IMR-90 (cell line): Measurements from ENCODE around the gene BMP8B. TPM values are rescaled to one million over a fixed set of nuclear protein-coding genes. Genes with fewer than 3 reads are reported as not detected.

ENCODE experiments used
- ATAC-seq: fragments of 200-7000 bp; cut with Tn5 transposase; 2 replicates; pipeline ENCODE4 v1.9.1; 2020; ENCODE audit warnings: low read depth, mild to moderate bottlenecking, moderate library complexity
- BruUV-seq: library from RNA; stranded (reverse); fragments of 400-500 nt; replicated peaks from 2 replicates; lab custom pipeline; 2021; lab: Mats Ljungman, UMichigan
- CTCF ChIA-PET: fragments of 300-600 bp; formaldehyde crosslinking; extraction: SDS; loops from one replicate; lab custom pipeline; 2021; ENCODE audit warnings: antibody characterized with exemption; lab: Yijun Ruan, JAX
- POLR2A ChIA-PET: fragments of 300-600 bp; sonication (Branson Sonifier 250); formaldehyde crosslinking; loops from one replicate; lab custom pipeline; 2022; ENCODE audit warnings: antibody characterized with exemption; ENCODE audit not compliant: unreplicated experiment; lab: Charles Lee
- DNase-seq: peaks from one replicate; pipeline ENCODE4 v3.0.0; 2013
- H2AFZ ChIP-seq: replicated peaks from 2 replicates; pipeline ENCODE3; 2013; ENCODE audit warnings: low read length, mild to moderate bottlenecking; ENCODE audit not compliant: poor library complexity
- H2AK5ac ChIP-seq: 2 replicates; pipeline ENCODE4 v1.6.1; 2013; ENCODE audit warnings: low read depth, low read length, inconsistent platforms
- H2AK9ac ChIP-seq: replicated peaks from 2 replicates; pipeline ENCODE3; 2013; ENCODE audit warnings: mild to moderate bottlenecking, low read depth, low read length, moderate library complexity; ENCODE audit not compliant: poor library complexity
- H2BK120ac ChIP-seq: 2 replicates; pipeline ENCODE4 v1.6.1; 2013; ENCODE audit warnings: low read depth, low read length, inconsistent platforms
- H2BK15ac ChIP-seq: 3 replicates; pipeline ENCODE4 v1.6.1; 2013; ENCODE audit warnings: low read depth, low read length, inconsistent platforms
- H2BK20ac ChIP-seq: 2 replicates; pipeline ENCODE4 v1.6.1; 2013; ENCODE audit warnings: low read depth, mild to moderate bottlenecking, inconsistent platforms, low read length, moderate library complexity
- H2BK5ac ChIP-seq: 2 replicates; pipeline ENCODE4 v1.6.1; 2013; ENCODE audit warnings: mild to moderate bottlenecking, low read depth, low read length, inconsistent platforms; ENCODE audit not compliant: poor library complexity, severe bottlenecking
- H3K14ac ChIP-seq: replicated peaks from 2 replicates; pipeline ENCODE4 v1.6.1; 2013; ENCODE audit warnings: low read depth, low read length, inconsistent platforms
- H3K18ac ChIP-seq: 2 replicates; pipeline ENCODE4 v1.6.1; 2013; ENCODE audit warnings: low read depth, low read length, control low read depth
- H3K23ac ChIP-seq: 2 replicates; pipeline ENCODE4 v1.6.1; 2013; ENCODE audit warnings: low read depth, low read length, inconsistent platforms
- H3K27ac ChIP-seq: 2 replicates; pipeline ENCODE4 v1.5.1; 2013; ENCODE audit warnings: mild to moderate bottlenecking, control low read depth, low read length; ENCODE audit not compliant: insufficient read depth
- H3K27me3 ChIP-seq: 2 replicates; pipeline ENCODE4 v1.6.1; 2013; ENCODE audit warnings: low read length; ENCODE audit not compliant: control insufficient read depth, insufficient read depth
- H3K36me3 ChIP-seq: 2 replicates; pipeline ENCODE4 v1.6.1; 2013; ENCODE audit warnings: low read length, mixed read lengths; ENCODE audit not compliant: control insufficient read depth, insufficient read depth
- H3K4ac ChIP-seq: 2 replicates; pipeline ENCODE4 v1.6.1; 2013; ENCODE audit warnings: low read depth, low read length, inconsistent platforms
- H3K4me1 ChIP-seq: 2 replicates; pipeline ENCODE4 v1.6.1; 2013; ENCODE audit warnings: low read length, mixed read lengths; ENCODE audit not compliant: control insufficient read depth, insufficient read depth
- H3K4me2 ChIP-seq: 2 replicates; pipeline ENCODE4 v1.6.1; 2013; ENCODE audit warnings: low read depth, mild to moderate bottlenecking, control low read depth, low read length, moderate library complexity
- H3K4me3 ChIP-seq: 2 replicates; pipeline ENCODE4 v1.5.1; 2013; ENCODE audit warnings: low read depth, mild to moderate bottlenecking, control low read depth, low read length, moderate library complexity; ENCODE audit not compliant: insufficient read depth
- H3K56ac ChIP-seq: 2 replicates; pipeline ENCODE4 v1.6.1; 2013; ENCODE audit warnings: low read length, inconsistent platforms; ENCODE audit not compliant: insufficient read depth; ENCODE audit errors: extremely low read depth
- H3K79me1 ChIP-seq, 2 experiments: 2 replicates each; pipeline ENCODE4 v1.6.1; 2013; ENCODE audit warnings: low read length in 2 of 2, inconsistent platforms in 1 of 2, low read depth in 1 of 2
- H3K9ac ChIP-seq: 2 replicates; pipeline ENCODE4 v1.6.1; 2013; ENCODE audit warnings: low read depth, low read length, control low read depth
- H3K9me1 ChIP-seq: 2 replicates; pipeline ENCODE4 v1.6.1; 2013; ENCODE audit warnings: low read length, inconsistent platforms; ENCODE audit not compliant: insufficient read depth
- H3K9me3 ChIP-seq: 2 replicates; pipeline ENCODE4 v1.6.1; 2013; ENCODE audit warnings: low read length; ENCODE audit not compliant: control insufficient read depth, insufficient read depth
- H4K20me1 ChIP-seq: 2 replicates; pipeline ENCODE4 v1.6.1; 2013; ENCODE audit warnings: low read length, inconsistent platforms; ENCODE audit not compliant: insufficient read depth
- H4K5ac ChIP-seq: 2 replicates; pipeline ENCODE4 v1.6.1; 2013; ENCODE audit warnings: mild to moderate bottlenecking, low read depth, low read length, control low read depth
- H4K8ac ChIP-seq, 2 experiments: 2 replicates each; pipeline ENCODE4 v1.6.1; 2013; ENCODE audit warnings: low read depth in 2 of 2, low read length in 2 of 2, control low read depth in 1 of 2, inconsistent platforms in 1 of 2
- H4K91ac ChIP-seq: 2 replicates; pipeline ENCODE4 v1.6.1; 2013; ENCODE audit warnings: low read depth, low read length, inconsistent platforms; ENCODE audit not compliant: insufficient read depth
- MXI1 ChIP-seq: IDR thresholded peaks from 2 replicates; pipeline ENCODE4 v1.6.1; 2012; ENCODE audit warnings: low read depth, mild to moderate bottlenecking, low read length, moderate library complexity, borderline replicate concordance
- USF2 ChIP-seq: fragments of 150-350 bp; IDR thresholded peaks from 2 replicates; pipeline ENCODE4 v1.6.1; 2017; ENCODE audit warnings: mild to moderate bottlenecking, antibody characterized with exemption, low read length, low read depth
- WGBS, 2 experiments: methylation state at CpG; one replicate each; pipeline versions ENCODE4 v1.1.5 to v1.1.7; 2013; ENCODE audit warnings: missing lambda C conversion rate in 2 of 2; ENCODE audit not compliant: insufficient read length in 1 of 2; ENCODE audit errors: extremely low coverage in 2 of 2; 5-methylcytosine and 5-hydroxymethylcytosine counted together
- dilution Hi-C: fragments of 300-500 bp; cut with HindIII; formaldehyde crosslinking; loops from one replicate; pipeline ENCODE4 v1.14.3; 2018; ENCODE audit warnings: low sequenced_read_pairs; ENCODE audit not compliant: unreplicated experiment
- in situ Hi-C: fragments of 300-500 bp; cut with MboI; formaldehyde crosslinking; loops from 3 replicates; pipeline ENCODE4 v1.14.3; 2019; ENCODE audit warnings: low sequenced_read_pairs, inconsistent platforms, mixed read lengths
- intact Hi-C: fragments of 100-400 bp; cut with micrococcal nuclease; formaldehyde crosslinking; loops from 2 replicates; pipeline ENCODE4 v1.10.0; 2022
- polyA plus RNA-seq, 3 experiments: library from polyadenylated mRNA; depleted of rRNA; stranded (reverse); fragments of >200 nt; gene quantifications; 2 replicates each; pipeline ENCODE4 v1.2.3, GENCODE V29; 2012; ENCODE audit warnings: low replicate concordance in 1 of 3
- total RNA-seq: library from RNA; depleted of rRNA; stranded (reverse); fragments of >200 nt; gene quantifications from 2 replicates; pipeline ENCODE4 v1.2.3, GENCODE V29; 2012
- TF ChIP-seq, protein P1 (sequence below): conservative IDR thresholded peaks from 2 replicates; pipeline ENCODE4 v1.5.1; 2012; ENCODE audit warnings: mild to moderate bottlenecking, low read depth, low read length, improper control_type of control experiment
- TF ChIP-seq, protein P2 (sequence below): fragments of 150-350 bp; IDR thresholded peaks from 2 replicates; pipeline ENCODE4 v1.6.1; 2016; ENCODE audit warnings: low read depth, mild to moderate bottlenecking, low read length, moderate library complexity, borderline replicate concordance

BMP8B gene
- total and polyA plus RNA-seq, 2 of the 4 experiments (the other 2 are of a cell fraction): not detected

DNA sequence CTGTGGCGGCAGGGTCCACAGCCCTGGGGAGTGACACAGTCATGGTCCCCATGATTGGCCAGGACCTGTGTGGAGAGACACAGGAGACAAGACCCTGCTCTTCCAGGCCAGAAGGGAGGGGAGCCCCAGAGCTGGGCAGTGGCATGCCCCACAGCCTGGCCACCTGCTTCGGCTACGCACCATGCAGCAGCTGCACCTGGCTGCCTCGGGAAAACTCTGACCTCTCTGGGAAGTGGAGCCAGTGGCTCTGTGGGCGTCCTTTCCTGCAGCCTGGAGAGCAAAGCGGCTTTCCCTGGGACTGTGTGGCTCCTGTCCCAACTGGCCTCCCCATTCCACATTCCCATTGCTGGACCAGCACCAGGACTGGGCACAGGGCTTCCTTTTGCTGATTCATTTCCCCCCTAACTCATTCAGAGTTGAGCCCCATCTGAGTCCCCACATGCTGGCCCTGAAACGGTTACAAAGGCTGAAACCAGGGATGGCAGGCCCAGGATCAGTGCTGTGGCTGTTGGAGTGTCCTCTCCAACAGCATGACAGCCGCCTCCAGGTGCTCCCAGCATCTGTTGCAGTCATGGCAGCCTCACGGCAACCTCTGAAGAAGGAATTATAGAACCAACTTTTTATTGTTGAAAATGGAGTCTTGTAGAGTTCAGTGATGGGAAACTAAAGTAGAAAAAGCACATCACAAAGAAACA, 32.6 kb downstream of the BMP8B start:
- in situ Hi-C loops (no loop called here), dilution Hi-C loops (no loop called here), intact Hi-C loops (no loop called here)
- Histone ChIP-seq H2AK5ac (no peak overlapping the region), H4K8ac (no peak overlapping the region), H3K27ac (no peak overlapping the region), H2AFZ (no peak overlapping the region), H4K20me1 (no peaks in the 10 kb centered on the region), H2BK20ac (no peak overlapping the region), H3K56ac (no peak overlapping the region), H2AK9ac (peak overlapping the region; percentile 78), H3K9me1 (0 out of 2 replicates have a peak, but pooled peaks cover 8% of the 10 kb centered on the region), H4K5ac (no peak overlapping the region), H3K36me3 (peaks cover 45% of the 10 kb centered on the region), H3K9me3 (no peaks in the 10 kb centered on the region), H3K27me3 (no peaks in the 10 kb centered on the region), H2BK15ac (no peak overlapping the region), H3K14ac (no peak overlapping the region), H3K9ac (no peak overlapping the region), H3K4me1 (no peaks in the 10 kb centered on the region; the same call in 1 of the 2 replicates), H2BK120ac (no peak overlapping the region), H3K18ac (no peak overlapping the region), H3K79me1 (0 out of 4 replicates have a peak, but pooled peaks cover 0 to 3% of the 10 kb centered on the region in 2 experiments), H2BK5ac (no peak overlapping the region), H3K4me2 (no peak overlapping the region), H4K91ac (no peak overlapping the region), H3K23ac (no peak overlapping the region), H3K4ac (no peak overlapping the region), H3K4me3 (no peak overlapping the region)
- no peak for ATAC-seq
- DNase-seq: no peak
- WGBS, 2 experiments: 86% methylated on average over 1 of the region's 9 CpGs; no CpG with 5 or more reads in 1 of the 2 experiments
- BruUV-seq: no TSS peak
- ChIA-PET POLR2A (no interaction called here), CTCF (no interaction called here)
- TF ChIP-seq MXI1 (no peak), USF2 (no peak)
- TF ChIP-seq, protein P1, sequence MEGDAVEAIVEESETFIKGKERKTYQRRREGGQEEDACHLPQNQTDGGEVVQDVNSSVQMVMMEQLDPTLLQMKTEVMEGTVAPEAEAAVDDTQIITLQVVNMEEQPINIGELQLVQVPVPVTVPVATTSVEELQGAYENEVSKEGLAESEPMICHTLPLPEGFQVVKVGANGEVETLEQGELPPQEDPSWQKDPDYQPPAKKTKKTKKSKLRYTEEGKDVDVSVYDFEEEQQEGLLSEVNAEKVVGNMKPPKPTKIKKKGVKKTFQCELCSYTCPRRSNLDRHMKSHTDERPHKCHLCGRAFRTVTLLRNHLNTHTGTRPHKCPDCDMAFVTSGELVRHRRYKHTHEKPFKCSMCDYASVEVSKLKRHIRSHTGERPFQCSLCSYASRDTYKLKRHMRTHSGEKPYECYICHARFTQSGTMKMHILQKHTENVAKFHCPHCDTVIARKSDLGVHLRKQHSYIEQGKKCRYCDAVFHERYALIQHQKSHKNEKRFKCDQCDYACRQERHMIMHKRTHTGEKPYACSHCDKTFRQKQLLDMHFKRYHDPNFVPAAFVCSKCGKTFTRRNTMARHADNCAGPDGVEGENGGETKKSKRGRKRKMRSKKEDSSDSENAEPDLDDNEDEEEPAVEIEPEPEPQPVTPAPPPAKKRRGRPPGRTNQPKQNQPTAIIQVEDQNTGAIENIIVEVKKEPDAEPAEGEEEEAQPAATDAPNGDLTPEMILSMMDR: no peak
- TF ChIP-seq, protein P2, sequence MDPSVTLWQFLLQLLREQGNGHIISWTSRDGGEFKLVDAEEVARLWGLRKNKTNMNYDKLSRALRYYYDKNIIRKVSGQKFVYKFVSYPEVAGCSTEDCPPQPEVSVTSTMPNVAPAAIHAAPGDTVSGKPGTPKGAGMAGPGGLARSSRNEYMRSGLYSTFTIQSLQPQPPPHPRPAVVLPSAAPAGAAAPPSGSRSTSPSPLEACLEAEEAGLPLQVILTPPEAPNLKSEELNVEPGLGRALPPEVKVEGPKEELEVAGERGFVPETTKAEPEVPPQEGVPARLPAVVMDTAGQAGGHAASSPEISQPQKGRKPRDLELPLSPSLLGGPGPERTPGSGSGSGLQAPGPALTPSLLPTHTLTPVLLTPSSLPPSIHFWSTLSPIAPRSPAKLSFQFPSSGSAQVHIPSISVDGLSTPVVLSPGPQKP: no peak
